ENCODE data around the gene SIRT7. TPM values are rescaled to one million over a fixed set of nuclear protein-coding genes. Genes with fewer than 3 reads are reported as not detected.

Gene SIRT7
- total RNA-seq, 3 donors from 2014 or later (not counting 1 experiment from before 2014, with no cell fraction given): 75.8 to 102 (median 94.9) TPM

DNA sequence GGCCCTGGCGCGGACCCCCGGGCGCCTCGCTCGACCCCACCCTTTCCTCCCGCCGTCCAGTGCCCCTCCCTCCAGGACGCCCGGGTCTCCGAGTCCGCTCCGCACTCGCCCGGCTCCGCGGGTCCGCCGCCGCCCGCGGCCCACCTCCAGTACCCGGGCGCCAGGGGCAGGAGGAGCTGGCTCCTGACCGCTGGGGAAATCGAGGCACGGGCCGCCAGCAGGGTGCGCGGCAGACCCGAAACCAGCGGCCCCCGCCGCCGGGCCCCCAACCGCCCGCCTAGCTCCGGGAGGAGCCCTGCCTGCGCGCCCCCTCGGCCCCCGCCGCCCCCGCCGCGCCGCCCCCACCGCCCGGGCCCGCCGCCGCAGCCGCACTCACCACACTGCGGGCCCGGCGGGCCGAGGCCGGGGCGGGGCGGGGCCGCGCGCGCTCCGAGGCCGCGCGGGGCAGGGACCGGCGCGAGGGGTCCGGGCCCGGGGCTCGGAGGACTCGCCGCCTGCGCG lies 9.2 kb upstream of the SIRT7 start:
- H3K27me3 Mint-ChIP-seq (ENCODE audit: low read depth in 2 of 2): peaks cover 0 to 20% of the 10 kb centered on the region in 2 donors
- Histone ChIP-seq H3K36me3 (ENCODE audit: control insufficient read depth, insufficient read depth, low read length) (peaks cover under 1% of the 10 kb centered on the region), H3K4me1 (ENCODE audit: control insufficient read depth, insufficient read depth, low read length) (peaks cover 46% of the 10 kb centered on the region), H3K9me3 (ENCODE audit: control insufficient read depth, insufficient read depth, low read length) (no peaks in the 10 kb centered on the region), H3K4me3 (ENCODE audit: low read length) (no peak overlapping the region), H3K27ac (ENCODE audit: low read length) (no peak overlapping the region), H3K27me3 (ENCODE audit: control insufficient read depth, insufficient read depth, low read length) (peaks cover 13% of the 10 kb centered on the region)
- peak overlapping the region; percentile 69 to 79 for H3K27ac Mint-ChIP-seq
- intact Hi-C loops (cut with micrococcal nuclease): no loop called here
- TF ChIP-seq, protein P1, sequence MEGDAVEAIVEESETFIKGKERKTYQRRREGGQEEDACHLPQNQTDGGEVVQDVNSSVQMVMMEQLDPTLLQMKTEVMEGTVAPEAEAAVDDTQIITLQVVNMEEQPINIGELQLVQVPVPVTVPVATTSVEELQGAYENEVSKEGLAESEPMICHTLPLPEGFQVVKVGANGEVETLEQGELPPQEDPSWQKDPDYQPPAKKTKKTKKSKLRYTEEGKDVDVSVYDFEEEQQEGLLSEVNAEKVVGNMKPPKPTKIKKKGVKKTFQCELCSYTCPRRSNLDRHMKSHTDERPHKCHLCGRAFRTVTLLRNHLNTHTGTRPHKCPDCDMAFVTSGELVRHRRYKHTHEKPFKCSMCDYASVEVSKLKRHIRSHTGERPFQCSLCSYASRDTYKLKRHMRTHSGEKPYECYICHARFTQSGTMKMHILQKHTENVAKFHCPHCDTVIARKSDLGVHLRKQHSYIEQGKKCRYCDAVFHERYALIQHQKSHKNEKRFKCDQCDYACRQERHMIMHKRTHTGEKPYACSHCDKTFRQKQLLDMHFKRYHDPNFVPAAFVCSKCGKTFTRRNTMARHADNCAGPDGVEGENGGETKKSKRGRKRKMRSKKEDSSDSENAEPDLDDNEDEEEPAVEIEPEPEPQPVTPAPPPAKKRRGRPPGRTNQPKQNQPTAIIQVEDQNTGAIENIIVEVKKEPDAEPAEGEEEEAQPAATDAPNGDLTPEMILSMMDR (IDR thresholded peaks at IDR 0.05): no peak
- DNase-seq (peak in 1 of 2 donors; percentile 35), ATAC-seq (peak in 2 of 3 donors; percentile 7 to 38)
- no peaks in the 10 kb centered on the region for H3K9me3 Mint-ChIP-seq
- peaks cover 5 to 24% of the 10 kb centered on the region in 2 donors for H3K4me1 Mint-ChIP-seq
- H3K36me3 Mint-ChIP-seq: no peaks in the 10 kb centered on the region
- whole genome bisulfite sequencing (ENCODE audit: insufficient coverage): under 1% methylated on average over 78 of the region's 78 CpGs
- peak overlapping the region; percentile 79 for H3K4me3 Mint-ChIP-seq

GRCh38 chr17:81926451-81927151 lies 8.6 kb upstream of the SIRT7 start:
- intact Hi-C loops (cut with micrococcal nuclease): no loop called here
- no peaks in the 10 kb centered on the region for H3K9me3 Mint-ChIP-seq
- ATAC-seq: peak in 2 of 3 donors; percentile 32 to 34

GRCh38 chr17:81925860-81926450 lies 8.0 kb upstream of the SIRT7 start:
- no peaks in the 10 kb centered on the region for H3K36me3 Mint-ChIP-seq
- peaks cover 5 to 24% of the 10 kb centered on the region in 2 donors for H3K4me1 Mint-ChIP-seq
- H3K9me3 ChIP-seq (ENCODE audit: control insufficient read depth, insufficient read depth, low read length): no peaks in the 10 kb centered on the region
- ATAC-seq: no peak
- WGBS (ENCODE audit: insufficient coverage): 64% methylated on average over 10 of the region's 10 CpGs
- peaks cover 51% of the 10 kb centered on the region for H3K4me1 ChIP-seq (ENCODE audit: control insufficient read depth, insufficient read depth, low read length)
- H3K4me3 Mint-ChIP-seq: peak overlapping the region; percentile 75
- DNase-seq: no peak
- H3K27ac ChIP-seq (ENCODE audit: low read length): peak overlapping the region; percentile 57
- H3K27ac Mint-ChIP-seq: peak overlapping the region; percentile 18 to 79
- H3K9me3 Mint-ChIP-seq: no peaks in the 10 kb centered on the region
- TF ChIP-seq, protein P1 (IDR thresholded peaks at IDR 0.05): no peak
- H3K36me3 ChIP-seq (ENCODE audit: control insufficient read depth, insufficient read depth, low read length): peaks cover 2% of the 10 kb centered on the region
- peaks cover 13% of the 10 kb centered on the region for H3K27me3 ChIP-seq (ENCODE audit: control insufficient read depth, insufficient read depth, low read length)
- peaks cover 0 to 11% of the 10 kb centered on the region in 2 donors for H3K27me3 Mint-ChIP-seq (ENCODE audit: low read depth in 2 of 2)
- H3K4me3 ChIP-seq (ENCODE audit: low read length): peak overlapping the region; percentile 47
- intact Hi-C loops (cut with micrococcal nuclease): no loop called here

More at GRCh38 chr17:81926451-81927151, 8.6 kb upstream of the SIRT7 start:
- 1% methylated on average over 46 of the region's 46 CpGs for WGBS (ENCODE audit: insufficient coverage)
- Mint-ChIP-seq H3K4me1 (peaks cover 5 to 24% of the 10 kb centered on the region in 2 donors), H3K27ac (peak overlapping the region; percentile 18 to 79), H3K36me3 (no peaks in the 10 kb centered on the region), H3K27me3 (ENCODE audit: low read depth in 2 of 2) (peaks cover 0 to 14% of the 10 kb centered on the region in 2 donors), H3K4me3 (peak overlapping the region; percentile 75)
- H3K36me3 ChIP-seq (ENCODE audit: control insufficient read depth, insufficient read depth, low read length): peaks cover 2% of the 10 kb centered on the region
- TF ChIP-seq, protein P1 (IDR thresholded peaks at IDR 0.05): no peak
- H3K27ac ChIP-seq (ENCODE audit: low read length): peak overlapping the region; percentile 57
- peak; percentile 45 to 72 for DNase-seq
- no peaks in the 10 kb centered on the region for H3K9me3 ChIP-seq (ENCODE audit: control insufficient read depth, insufficient read depth, low read length)
- peaks cover 51% of the 10 kb centered on the region for H3K4me1 ChIP-seq (ENCODE audit: control insufficient read depth, insufficient read depth, low read length)
- H3K27me3 ChIP-seq (ENCODE audit: control insufficient read depth, insufficient read depth, low read length): peaks cover 13% of the 10 kb centered on the region
- peak overlapping the region; percentile 47 for H3K4me3 ChIP-seq (ENCODE audit: low read length)
